Ascending aorta (tissue), 2 donors: ENCODE data around the gene HRH4. TPM values are rescaled to one million over a fixed set of nuclear protein-coding genes. Genes with fewer than 3 reads are reported as not detected.

Experiments used
- DNase-seq, 2 donors: peaks; one replicate each; pipeline ENCODE4 v3.0.0-alpha.2; 2019; ENCODE audit warnings: low spot score in 2 of 2
- H3K27ac ChIP-seq, 2 donors: fragments of 200-600 bp; sonication (generic); one replicate each; pipeline ENCODE4 v1.5.1; 2016 to 2017; ENCODE audit warnings: mild to moderate bottlenecking in 1 of 2
- H3K27me3 ChIP-seq: fragments of 200-600 bp; sonication (generic); one replicate; pipeline ENCODE4 v1.5.1; 2017
- H3K36me3 ChIP-seq, 2 donors: fragments of 200-600 bp; sonication (generic); one replicate each; pipeline ENCODE4 v1.5.1; 2016
- H3K4me1 ChIP-seq, 2 donors: fragments of 200-600 bp; sonication (generic); one replicate each; pipeline ENCODE4 v1.5.1; 2016 to 2017; ENCODE audit warnings: mild to moderate bottlenecking in 1 of 2
- H3K4me3 ChIP-seq, 2 donors: fragments of 200-600 bp; sonication (generic); one replicate each; pipeline ENCODE4 v1.5.1; 2016 to 2017; ENCODE audit warnings: mild to moderate bottlenecking in 1 of 2
- H3K9me3 ChIP-seq, 2 donors: fragments of 200-600 bp; sonication (generic); one replicate each; pipeline ENCODE4 v1.5.1; 2016
- intact Hi-C: fragments of 100-400 bp; cut with DNase I; formaldehyde crosslinking; loops from one replicate; pipeline ENCODE4 v1.15.1; 2023
- total RNA-seq: library from RNA; depleted of rRNA; stranded (reverse); fragments of >200 nt; gene quantifications from one replicate; pipeline ENCODE4 v1.1.0, GENCODE V29; 2016
- TF ChIP-seq, protein P1 (sequence below), 3 experiments: fragments of 200-600 bp in 2 of 3; fragments of 450-650 bp in 1 of 3; sonication (generic) in 2 of 3; IDR thresholded peaks; one replicate each; pipeline ENCODE4 v1.5.1; 2016 to 2019; ENCODE audit warnings: antibody characterized with exemption in 3 of 3, mild to moderate bottlenecking in 1 of 3, moderate library complexity in 1 of 3

Gene HRH4
- total RNA-seq, 1 donor from 2014 or later = not detected

DNA sequence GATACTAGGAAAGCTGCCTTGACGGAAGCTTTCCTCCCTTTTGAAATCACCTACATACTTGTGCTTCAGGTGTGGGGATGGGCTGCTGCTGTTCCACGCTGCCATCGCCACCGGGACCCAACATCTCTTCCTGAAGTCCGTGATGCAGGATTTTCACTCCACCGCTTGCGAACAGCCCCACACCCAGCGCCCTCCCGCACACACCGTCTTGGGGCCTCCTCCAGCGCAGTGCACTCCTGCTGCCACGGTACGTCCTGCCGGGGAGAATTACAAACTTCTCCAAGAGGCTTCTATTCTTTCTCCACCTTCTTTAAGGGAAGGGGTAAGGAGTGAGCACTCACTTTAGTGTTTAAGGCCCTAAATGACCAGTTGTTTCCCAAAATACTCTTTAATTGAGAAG is 58.2 kb downstream of the HRH4 start:
- Histone ChIP-seq H3K36me3 (no peaks in the 10 kb centered on the region), H3K27ac (no peak overlapping the region), H3K27me3 (no peaks in the 10 kb centered on the region), H3K4me1 (no peaks in the 10 kb centered on the region), H3K9me3 (no peaks in the 10 kb centered on the region), H3K4me3 (no peak overlapping the region)
- DNase-seq = no peak
- TF ChIP-seq, protein P1, sequence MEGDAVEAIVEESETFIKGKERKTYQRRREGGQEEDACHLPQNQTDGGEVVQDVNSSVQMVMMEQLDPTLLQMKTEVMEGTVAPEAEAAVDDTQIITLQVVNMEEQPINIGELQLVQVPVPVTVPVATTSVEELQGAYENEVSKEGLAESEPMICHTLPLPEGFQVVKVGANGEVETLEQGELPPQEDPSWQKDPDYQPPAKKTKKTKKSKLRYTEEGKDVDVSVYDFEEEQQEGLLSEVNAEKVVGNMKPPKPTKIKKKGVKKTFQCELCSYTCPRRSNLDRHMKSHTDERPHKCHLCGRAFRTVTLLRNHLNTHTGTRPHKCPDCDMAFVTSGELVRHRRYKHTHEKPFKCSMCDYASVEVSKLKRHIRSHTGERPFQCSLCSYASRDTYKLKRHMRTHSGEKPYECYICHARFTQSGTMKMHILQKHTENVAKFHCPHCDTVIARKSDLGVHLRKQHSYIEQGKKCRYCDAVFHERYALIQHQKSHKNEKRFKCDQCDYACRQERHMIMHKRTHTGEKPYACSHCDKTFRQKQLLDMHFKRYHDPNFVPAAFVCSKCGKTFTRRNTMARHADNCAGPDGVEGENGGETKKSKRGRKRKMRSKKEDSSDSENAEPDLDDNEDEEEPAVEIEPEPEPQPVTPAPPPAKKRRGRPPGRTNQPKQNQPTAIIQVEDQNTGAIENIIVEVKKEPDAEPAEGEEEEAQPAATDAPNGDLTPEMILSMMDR (IDR thresholded peaks at IDR 0.05) = no peak
- intact Hi-C loops = no loop called here

Other genes starting within 250 kb of the HRH4 start
- 42.9 TPM for gene OSBPL1A, start 62.8 kb upstream of the HRH4 start, total RNA-seq
- gene IMPACT, start 34.0 kb upstream of the HRH4 start, total RNA-seq = 38.2 TPM